Measurements from ENCODE around the gene YJU2.

YJU2 gene

DNA sequence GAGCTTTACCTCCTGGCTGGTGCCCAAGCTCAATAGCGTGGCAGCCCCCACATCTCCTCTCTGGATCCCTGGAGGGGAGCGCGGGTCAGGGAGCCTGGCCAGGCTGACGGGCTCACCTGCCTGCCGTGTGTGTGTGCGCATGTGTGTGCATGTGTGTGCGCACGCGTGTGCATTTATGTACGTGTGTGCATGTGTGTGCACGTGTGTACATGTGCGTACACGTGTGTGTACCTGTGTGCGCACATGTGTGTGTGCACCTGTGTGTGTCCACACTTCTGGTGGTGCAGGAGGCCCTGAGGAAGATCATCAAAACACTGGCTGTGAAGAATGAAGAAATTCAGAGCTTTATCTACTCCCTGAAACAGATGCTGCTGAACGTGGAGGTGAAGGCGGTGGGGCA is 58.8 kb downstream of the YJU2 start:
- no peaks in the 10 kb centered on the region for H3K9me2 ChIP-seq (replicated peaks; ENCODE audit: control insufficient read depth, low read length)
- H3K27me3 ChIP-seq (ENCODE audit: control insufficient read depth, low read length): no peaks in the 10 kb centered on the region
- H3K27ac ChIP-seq (ENCODE audit: low read depth, low read length): no peak overlapping the region
- no peaks in the 10 kb centered on the region for H3F3A ChIP-seq (ENCODE audit: control insufficient read depth, insufficient read depth)
- no peak overlapping the region for H3K4me3 ChIP-seq (ENCODE audit: low read length)
- no peaks in the 10 kb centered on the region for H3K36me3 ChIP-seq (ENCODE audit: control insufficient read depth, low read length)
- no peaks in the 10 kb centered on the region for H3K9me3 ChIP-seq (ENCODE audit: control insufficient read depth, insufficient read depth, low read length)
- TF ChIP-seq EZH2phosphoT487 (IDR thresholded peaks at IDR 0.05; ENCODE audit: borderline replicate concordance, low read length): no peak
- TF ChIP-seq, protein P1, sequence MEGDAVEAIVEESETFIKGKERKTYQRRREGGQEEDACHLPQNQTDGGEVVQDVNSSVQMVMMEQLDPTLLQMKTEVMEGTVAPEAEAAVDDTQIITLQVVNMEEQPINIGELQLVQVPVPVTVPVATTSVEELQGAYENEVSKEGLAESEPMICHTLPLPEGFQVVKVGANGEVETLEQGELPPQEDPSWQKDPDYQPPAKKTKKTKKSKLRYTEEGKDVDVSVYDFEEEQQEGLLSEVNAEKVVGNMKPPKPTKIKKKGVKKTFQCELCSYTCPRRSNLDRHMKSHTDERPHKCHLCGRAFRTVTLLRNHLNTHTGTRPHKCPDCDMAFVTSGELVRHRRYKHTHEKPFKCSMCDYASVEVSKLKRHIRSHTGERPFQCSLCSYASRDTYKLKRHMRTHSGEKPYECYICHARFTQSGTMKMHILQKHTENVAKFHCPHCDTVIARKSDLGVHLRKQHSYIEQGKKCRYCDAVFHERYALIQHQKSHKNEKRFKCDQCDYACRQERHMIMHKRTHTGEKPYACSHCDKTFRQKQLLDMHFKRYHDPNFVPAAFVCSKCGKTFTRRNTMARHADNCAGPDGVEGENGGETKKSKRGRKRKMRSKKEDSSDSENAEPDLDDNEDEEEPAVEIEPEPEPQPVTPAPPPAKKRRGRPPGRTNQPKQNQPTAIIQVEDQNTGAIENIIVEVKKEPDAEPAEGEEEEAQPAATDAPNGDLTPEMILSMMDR (IDR thresholded peaks at IDR 0.05; ENCODE audit: low read depth, low read length, poor library complexity, severe bottlenecking): no peak
- H4K20me1 ChIP-seq (ENCODE audit: control insufficient read depth, insufficient read depth, low read depth, low read length): no peaks in the 10 kb centered on the region
- no peak overlapping the region for H3K4me2 ChIP-seq (ENCODE audit: low read length)
- no peaks in the 10 kb centered on the region for H3K79me2 ChIP-seq (ENCODE audit: control insufficient read depth, low read length)
- peaks cover 3% of the 10 kb centered on the region; the same call in 1 of the 2 replicates for H3K4me1 ChIP-seq (ENCODE audit: control insufficient read depth, low read length)

DNA sequence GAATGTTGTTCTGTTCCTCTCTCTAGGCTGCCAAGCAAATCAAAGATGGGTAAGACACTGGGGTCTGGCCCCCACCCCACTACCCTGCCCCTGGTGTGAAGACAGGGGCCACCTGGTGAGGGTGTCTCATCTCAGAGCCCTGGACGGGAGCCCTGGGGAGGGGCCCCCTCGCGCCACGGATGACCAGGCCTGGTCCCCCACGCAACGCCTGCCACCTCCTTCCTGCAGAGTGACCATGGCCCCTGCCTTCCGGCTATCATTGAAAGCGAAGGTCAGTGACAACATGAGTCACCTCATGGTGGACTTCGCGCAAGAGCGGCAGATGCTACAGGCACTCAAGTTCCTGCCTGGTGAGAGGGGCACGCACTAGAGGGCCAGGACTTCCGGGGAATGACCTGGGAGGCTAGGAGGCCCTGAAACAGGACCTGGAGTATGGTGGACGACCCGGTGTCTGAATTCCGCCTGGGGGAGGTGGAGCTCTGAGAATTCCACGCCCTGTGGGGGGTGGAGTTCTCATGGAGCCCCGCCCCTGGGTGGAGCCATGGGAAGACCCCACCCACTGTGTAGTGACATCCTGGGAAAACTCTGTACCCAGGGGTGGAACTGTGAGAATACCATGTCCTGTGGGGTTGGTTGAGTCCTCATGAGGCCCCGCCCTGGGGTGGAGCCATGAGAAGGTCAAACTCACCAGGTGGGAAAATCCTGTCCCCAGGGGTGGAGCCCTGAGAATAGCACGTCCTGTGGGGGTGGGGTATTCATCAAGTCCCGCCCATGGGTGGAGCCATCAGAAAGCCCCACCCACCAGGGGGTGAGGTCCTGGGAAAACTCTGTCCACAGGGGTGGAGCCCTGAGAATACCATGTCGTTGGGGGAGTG is 63.6 kb downstream of the YJU2 start:
- no peaks in the 10 kb centered on the region for H3K36me3 ChIP-seq (ENCODE audit: control insufficient read depth, low read length)
- TF ChIP-seq, protein P1 (IDR thresholded peaks at IDR 0.05; ENCODE audit: low read depth, low read length, poor library complexity, severe bottlenecking): no peak
- no peak for TF ChIP-seq EZH2phosphoT487 (IDR thresholded peaks at IDR 0.05; ENCODE audit: borderline replicate concordance, low read length)

DNA sequence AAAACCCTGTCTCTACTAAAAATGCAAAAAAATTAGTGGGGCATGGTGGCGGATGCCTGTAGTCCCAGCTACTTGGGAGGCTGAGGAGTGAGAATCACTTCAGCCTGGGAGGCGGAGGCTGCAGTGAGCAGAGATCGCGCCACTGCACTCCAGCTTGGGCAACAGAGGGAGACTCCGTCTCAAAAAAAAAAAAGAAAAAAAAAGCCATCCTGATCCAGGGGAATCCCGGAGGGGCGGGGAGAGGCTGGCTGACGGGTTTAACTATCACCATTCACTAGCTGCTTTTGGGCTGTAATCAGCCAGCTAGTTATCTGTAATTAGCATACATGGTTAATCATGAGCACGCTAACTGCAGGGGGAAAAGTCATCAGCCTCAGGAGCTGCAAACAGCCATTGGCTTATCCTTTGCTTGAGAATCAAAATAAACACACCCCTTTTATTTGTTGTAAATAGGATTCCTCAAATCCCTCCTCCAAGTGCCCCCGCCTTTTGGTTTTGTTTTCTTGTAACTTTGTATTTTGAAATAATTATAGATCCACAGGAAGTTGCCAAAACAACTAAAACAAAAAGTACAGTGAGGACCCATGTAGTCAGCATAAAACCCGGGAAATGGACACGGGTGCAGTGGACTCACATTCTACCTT is 67.1 kb downstream of the YJU2 start:
- Histone ChIP-seq H3K27ac (ENCODE audit: low read depth, low read length) (no peak overlapping the region), H3K4me1 (ENCODE audit: control insufficient read depth, low read length) (no peaks in the 10 kb centered on the region), H3K4me3 (ENCODE audit: low read length) (no peak overlapping the region), H3K27me3 (ENCODE audit: control insufficient read depth, low read length) (no peaks in the 10 kb centered on the region), H3K9me3 (ENCODE audit: control insufficient read depth, insufficient read depth, low read length) (no peaks in the 10 kb centered on the region; the same call in 1 of the 2 replicates), H3K4me2 (ENCODE audit: low read length) (no peak overlapping the region), H3K36me3 (ENCODE audit: control insufficient read depth, low read length) (no peaks in the 10 kb centered on the region), H3F3A (ENCODE audit: control insufficient read depth, insufficient read depth) (no peaks in the 10 kb centered on the region), H3K9me2 (replicated peaks; ENCODE audit: control insufficient read depth, low read length) (no peaks in the 10 kb centered on the region), H3K79me2 (ENCODE audit: control insufficient read depth, low read length) (no peaks in the 10 kb centered on the region), H4K20me1 (ENCODE audit: control insufficient read depth, insufficient read depth, low read depth, low read length) (no peaks in the 10 kb centered on the region)
- TF ChIP-seq, protein P1 (IDR thresholded peaks at IDR 0.05; ENCODE audit: low read depth, low read length, poor library complexity, severe bottlenecking): no peak
- no peak for TF ChIP-seq EZH2phosphoT487 (IDR thresholded peaks at IDR 0.05; ENCODE audit: borderline replicate concordance, low read length)

More for the DNA sequence above, 63.6 kb downstream of the YJU2 start:
- Histone ChIP-seq H3K79me2 (ENCODE audit: control insufficient read depth, low read length) (no peaks in the 10 kb centered on the region), H4K20me1 (ENCODE audit: control insufficient read depth, insufficient read depth, low read depth, low read length) (no peaks in the 10 kb centered on the region), H3F3A (ENCODE audit: control insufficient read depth, insufficient read depth) (no peaks in the 10 kb centered on the region), H3K27me3 (ENCODE audit: control insufficient read depth, low read length) (no peaks in the 10 kb centered on the region), H3K27ac (ENCODE audit: low read depth, low read length) (no peak overlapping the region), H3K9me3 (ENCODE audit: control insufficient read depth, insufficient read depth, low read length) (no peaks in the 10 kb centered on the region), H3K4me1 (ENCODE audit: control insufficient read depth, low read length) (no peaks in the 10 kb centered on the region), H3K9me2 (replicated peaks; ENCODE audit: control insufficient read depth, low read length) (no peaks in the 10 kb centered on the region), H3K4me3 (ENCODE audit: low read length) (no peak overlapping the region), H3K4me2 (ENCODE audit: low read length) (no peak overlapping the region)

Measured in DOHH2 (cell line).